IMR-90 (cell line): Measurements from ENCODE around the gene ADAMTS10. TPM values are rescaled to one million over a fixed set of nuclear protein-coding genes. Genes with fewer than 3 reads are reported as not detected.

Experiments
- ATAC-seq: fragments of 200-7000 bp; cut with Tn5 transposase; 2 replicates; pipeline ENCODE4 v1.9.1; 2020; ENCODE audit warnings: low read depth, mild to moderate bottlenecking, moderate library complexity
- BruUV-seq: library from RNA; stranded (reverse); fragments of 400-500 nt; replicated peaks from 2 replicates; lab custom pipeline; 2021; lab: Mats Ljungman, UMichigan
- CTCF ChIA-PET: fragments of 300-600 bp; formaldehyde crosslinking; extraction: SDS; loops from one replicate; lab custom pipeline; 2021; ENCODE audit warnings: antibody characterized with exemption; lab: Yijun Ruan, JAX
- POLR2A ChIA-PET: fragments of 300-600 bp; sonication (Branson Sonifier 250); formaldehyde crosslinking; loops from one replicate; lab custom pipeline; 2022; ENCODE audit warnings: antibody characterized with exemption; ENCODE audit not compliant: unreplicated experiment; lab: Charles Lee
- DNase-seq: peaks from one replicate; pipeline ENCODE4 v3.0.0; 2013
- H2AFZ ChIP-seq: replicated peaks from 2 replicates; pipeline ENCODE3; 2013; ENCODE audit warnings: low read length, mild to moderate bottlenecking; ENCODE audit not compliant: poor library complexity
- H2AK5ac ChIP-seq: 2 replicates; pipeline ENCODE4 v1.6.1; 2013; ENCODE audit warnings: low read depth, low read length, inconsistent platforms
- H2AK9ac ChIP-seq: replicated peaks from 2 replicates; pipeline ENCODE3; 2013; ENCODE audit warnings: mild to moderate bottlenecking, low read depth, low read length, moderate library complexity; ENCODE audit not compliant: poor library complexity
- H2BK120ac ChIP-seq: 2 replicates; pipeline ENCODE4 v1.6.1; 2013; ENCODE audit warnings: low read depth, low read length, inconsistent platforms
- H2BK15ac ChIP-seq: 3 replicates; pipeline ENCODE4 v1.6.1; 2013; ENCODE audit warnings: low read depth, low read length, inconsistent platforms
- H2BK20ac ChIP-seq: 2 replicates; pipeline ENCODE4 v1.6.1; 2013; ENCODE audit warnings: low read depth, mild to moderate bottlenecking, inconsistent platforms, low read length, moderate library complexity
- H2BK5ac ChIP-seq: 2 replicates; pipeline ENCODE4 v1.6.1; 2013; ENCODE audit warnings: mild to moderate bottlenecking, low read depth, low read length, inconsistent platforms; ENCODE audit not compliant: poor library complexity, severe bottlenecking
- H3K14ac ChIP-seq: replicated peaks from 2 replicates; pipeline ENCODE4 v1.6.1; 2013; ENCODE audit warnings: low read depth, low read length, inconsistent platforms
- H3K18ac ChIP-seq: 2 replicates; pipeline ENCODE4 v1.6.1; 2013; ENCODE audit warnings: low read depth, low read length, control low read depth
- H3K23ac ChIP-seq: 2 replicates; pipeline ENCODE4 v1.6.1; 2013; ENCODE audit warnings: low read depth, low read length, inconsistent platforms
- H3K27ac ChIP-seq: 2 replicates; pipeline ENCODE4 v1.5.1; 2013; ENCODE audit warnings: mild to moderate bottlenecking, control low read depth, low read length; ENCODE audit not compliant: insufficient read depth
- H3K27me3 ChIP-seq: 2 replicates; pipeline ENCODE4 v1.6.1; 2013; ENCODE audit warnings: low read length; ENCODE audit not compliant: control insufficient read depth, insufficient read depth
- H3K36me3 ChIP-seq: 2 replicates; pipeline ENCODE4 v1.6.1; 2013; ENCODE audit warnings: low read length, mixed read lengths; ENCODE audit not compliant: control insufficient read depth, insufficient read depth
- H3K4ac ChIP-seq: 2 replicates; pipeline ENCODE4 v1.6.1; 2013; ENCODE audit warnings: low read depth, low read length, inconsistent platforms
- H3K4me1 ChIP-seq: 2 replicates; pipeline ENCODE4 v1.6.1; 2013; ENCODE audit warnings: low read length, mixed read lengths; ENCODE audit not compliant: control insufficient read depth, insufficient read depth
- H3K4me2 ChIP-seq: 2 replicates; pipeline ENCODE4 v1.6.1; 2013; ENCODE audit warnings: low read depth, mild to moderate bottlenecking, control low read depth, low read length, moderate library complexity
- H3K4me3 ChIP-seq: 2 replicates; pipeline ENCODE4 v1.5.1; 2013; ENCODE audit warnings: low read depth, mild to moderate bottlenecking, control low read depth, low read length, moderate library complexity; ENCODE audit not compliant: insufficient read depth
- H3K56ac ChIP-seq: 2 replicates; pipeline ENCODE4 v1.6.1; 2013; ENCODE audit warnings: low read length, inconsistent platforms; ENCODE audit not compliant: insufficient read depth; ENCODE audit errors: extremely low read depth
- H3K79me1 ChIP-seq, 2 experiments: 2 replicates each; pipeline ENCODE4 v1.6.1; 2013; ENCODE audit warnings: low read length in 2 of 2, inconsistent platforms in 1 of 2, low read depth in 1 of 2
- H3K9ac ChIP-seq: 2 replicates; pipeline ENCODE4 v1.6.1; 2013; ENCODE audit warnings: low read depth, low read length, control low read depth
- H3K9me1 ChIP-seq: 2 replicates; pipeline ENCODE4 v1.6.1; 2013; ENCODE audit warnings: low read length, inconsistent platforms; ENCODE audit not compliant: insufficient read depth
- H3K9me3 ChIP-seq: 2 replicates; pipeline ENCODE4 v1.6.1; 2013; ENCODE audit warnings: low read length; ENCODE audit not compliant: control insufficient read depth, insufficient read depth
- H4K20me1 ChIP-seq: 2 replicates; pipeline ENCODE4 v1.6.1; 2013; ENCODE audit warnings: low read length, inconsistent platforms; ENCODE audit not compliant: insufficient read depth
- H4K5ac ChIP-seq: 2 replicates; pipeline ENCODE4 v1.6.1; 2013; ENCODE audit warnings: mild to moderate bottlenecking, low read depth, low read length, control low read depth
- H4K8ac ChIP-seq, 2 experiments: 2 replicates each; pipeline ENCODE4 v1.6.1; 2013; ENCODE audit warnings: low read depth in 2 of 2, low read length in 2 of 2, control low read depth in 1 of 2, inconsistent platforms in 1 of 2
- H4K91ac ChIP-seq: 2 replicates; pipeline ENCODE4 v1.6.1; 2013; ENCODE audit warnings: low read depth, low read length, inconsistent platforms; ENCODE audit not compliant: insufficient read depth
- BHLHE40 ChIP-seq: fragments of 150-350 bp; IDR thresholded peaks from 2 replicates; pipeline ENCODE4 v1.6.1; 2016; ENCODE audit warnings: mild to moderate bottlenecking, low read depth, low read length
- CEBPB ChIP-seq: IDR thresholded peaks from 2 replicates; pipeline ENCODE4 v1.6.1; 2012; ENCODE audit warnings: low read depth, low read length, improper control_type of control experiment
- FOS ChIP-seq: fragments of 150-350 bp; IDR thresholded peaks from 2 replicates; pipeline ENCODE4 v1.6.1; 2016; ENCODE audit warnings: low read depth, low read length
- MAFK ChIP-seq: IDR thresholded peaks from 2 replicates; pipeline ENCODE4 v1.6.1; 2012; ENCODE audit warnings: low read depth, low read length, improper control_type of control experiment
- MAZ ChIP-seq: IDR thresholded peaks from 2 replicates; pipeline ENCODE4 v1.6.1; 2012; ENCODE audit warnings: low read depth, mild to moderate bottlenecking, low read length, improper control_type of control experiment, moderate library complexity, borderline replicate concordance
- NFE2L2 ChIP-seq: fragments of 150-350 bp; IDR thresholded peaks from 2 replicates; pipeline ENCODE4 v1.6.1; 2016; ENCODE audit warnings: low read depth, mild to moderate bottlenecking, low read length
- POLR2A ChIP-seq: IDR thresholded peaks from 2 replicates; pipeline ENCODE4 v1.6.1; 2012; ENCODE audit warnings: mild to moderate bottlenecking, low read depth, low read length
- RCOR1 ChIP-seq: IDR thresholded peaks from 2 replicates; pipeline ENCODE4 v1.6.1; 2012; ENCODE audit warnings: mild to moderate bottlenecking, low read length, improper control_type of control experiment; ENCODE audit not compliant: insufficient replicate concordance
- RFX5 ChIP-seq: IDR thresholded peaks from 2 replicates; pipeline ENCODE4 v1.8.0; 2012; ENCODE audit warnings: low read depth, mild to moderate bottlenecking, low read length, moderate library complexity
- SMC3 ChIP-seq: fragments of 150-350 bp; IDR thresholded peaks from 2 replicates; pipeline ENCODE4 v1.6.1; 2016; ENCODE audit warnings: low read depth, mild to moderate bottlenecking, antibody characterized with exemption, low read length, moderate library complexity
- USF2 ChIP-seq: fragments of 150-350 bp; IDR thresholded peaks from 2 replicates; pipeline ENCODE4 v1.6.1; 2017; ENCODE audit warnings: mild to moderate bottlenecking, antibody characterized with exemption, low read length, low read depth
- WGBS, 2 experiments: methylation state at CpG; one replicate each; pipeline versions ENCODE4 v1.1.5 to v1.1.7; 2013; ENCODE audit warnings: missing lambda C conversion rate in 2 of 2; ENCODE audit not compliant: insufficient read length in 1 of 2; ENCODE audit errors: extremely low coverage in 2 of 2; 5-methylcytosine and 5-hydroxymethylcytosine counted together
- dilution Hi-C: fragments of 300-500 bp; cut with HindIII; formaldehyde crosslinking; loops from one replicate; pipeline ENCODE4 v1.14.3; 2018; ENCODE audit warnings: low sequenced_read_pairs; ENCODE audit not compliant: unreplicated experiment
- in situ Hi-C: fragments of 300-500 bp; cut with MboI; formaldehyde crosslinking; loops from 3 replicates; pipeline ENCODE4 v1.14.3; 2019; ENCODE audit warnings: low sequenced_read_pairs, inconsistent platforms, mixed read lengths
- intact Hi-C: fragments of 100-400 bp; cut with micrococcal nuclease; formaldehyde crosslinking; loops from 2 replicates; pipeline ENCODE4 v1.10.0; 2022
- polyA plus RNA-seq, 3 experiments: library from polyadenylated mRNA; depleted of rRNA; stranded (reverse); fragments of >200 nt; gene quantifications; 2 replicates each; pipeline ENCODE4 v1.2.3, GENCODE V29; 2012; ENCODE audit warnings: low replicate concordance in 1 of 3
- total RNA-seq: library from RNA; depleted of rRNA; stranded (reverse); fragments of >200 nt; gene quantifications from 2 replicates; pipeline ENCODE4 v1.2.3, GENCODE V29; 2012
- TF ChIP-seq, protein P1 (sequence below): fragments of 150-350 bp; IDR thresholded peaks from 2 replicates; pipeline ENCODE4 v1.6.1; 2016; ENCODE audit warnings: low read depth, mild to moderate bottlenecking, low read length, moderate library complexity, borderline replicate concordance
- TF ChIP-seq, protein P2 (sequence below): conservative IDR thresholded peaks from 2 replicates; pipeline ENCODE4 v1.5.1; 2012; ENCODE audit warnings: mild to moderate bottlenecking, low read depth, low read length, improper control_type of control experiment

Gene ADAMTS10
- total and polyA plus RNA-seq, 2 of the 4 experiments (the other 2 are of a cell fraction), result 3.4 to 11.5 TPM

- Histone ChIP-seq H3K4me1 (peaks cover 2% of the 10 kb centered on the region; the same call in 1 of the 2 replicates), H4K8ac (no peak overlapping the region), H4K20me1 (no peaks in the 10 kb centered on the region), H3K27ac (no peak overlapping the region), H4K5ac (no peak overlapping the region), H3K4me3 (no peak overlapping the region), H2AK5ac (no peak overlapping the region), H3K27me3 (no peaks in the 10 kb centered on the region), H2AK9ac (no peak overlapping the region), H3K79me1 (peaks cover 0 to 9% of the 10 kb centered on the region in 2 experiments; a peak in 1 of 4 replicates), H3K23ac (no peak overlapping the region), H3K9me1 (peaks cover 3% of the 10 kb centered on the region; the same call in 1 of the 2 replicates), H3K4ac (no peak overlapping the region), H2BK20ac (no peak overlapping the region), H3K14ac (no peak overlapping the region), H4K91ac (no peak overlapping the region), H3K4me2 (no peak overlapping the region), H2BK120ac (no peak overlapping the region), H3K56ac (no peak overlapping the region), H2BK15ac (no peak overlapping the region), H3K36me3 (peaks cover 1% of the 10 kb centered on the region; the same call in 1 of the 2 replicates), H3K18ac (no peak overlapping the region), H3K9me3 (no peaks in the 10 kb centered on the region), H3K9ac (no peak overlapping the region), H2BK5ac (no peak overlapping the region), H2AFZ (no peak overlapping the region)
- no TSS peak for BruUV-seq
- TF ChIP-seq RFX5, result no peak
- TF ChIP-seq MAZ, result no peak
- no peak for TF ChIP-seq RCOR1
- no peak for TF ChIP-seq BHLHE40
- no peak for TF ChIP-seq USF2
- TF ChIP-seq, protein P1, sequence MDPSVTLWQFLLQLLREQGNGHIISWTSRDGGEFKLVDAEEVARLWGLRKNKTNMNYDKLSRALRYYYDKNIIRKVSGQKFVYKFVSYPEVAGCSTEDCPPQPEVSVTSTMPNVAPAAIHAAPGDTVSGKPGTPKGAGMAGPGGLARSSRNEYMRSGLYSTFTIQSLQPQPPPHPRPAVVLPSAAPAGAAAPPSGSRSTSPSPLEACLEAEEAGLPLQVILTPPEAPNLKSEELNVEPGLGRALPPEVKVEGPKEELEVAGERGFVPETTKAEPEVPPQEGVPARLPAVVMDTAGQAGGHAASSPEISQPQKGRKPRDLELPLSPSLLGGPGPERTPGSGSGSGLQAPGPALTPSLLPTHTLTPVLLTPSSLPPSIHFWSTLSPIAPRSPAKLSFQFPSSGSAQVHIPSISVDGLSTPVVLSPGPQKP, result no peak
- no peak for TF ChIP-seq MAFK
- TF ChIP-seq, protein P2, sequence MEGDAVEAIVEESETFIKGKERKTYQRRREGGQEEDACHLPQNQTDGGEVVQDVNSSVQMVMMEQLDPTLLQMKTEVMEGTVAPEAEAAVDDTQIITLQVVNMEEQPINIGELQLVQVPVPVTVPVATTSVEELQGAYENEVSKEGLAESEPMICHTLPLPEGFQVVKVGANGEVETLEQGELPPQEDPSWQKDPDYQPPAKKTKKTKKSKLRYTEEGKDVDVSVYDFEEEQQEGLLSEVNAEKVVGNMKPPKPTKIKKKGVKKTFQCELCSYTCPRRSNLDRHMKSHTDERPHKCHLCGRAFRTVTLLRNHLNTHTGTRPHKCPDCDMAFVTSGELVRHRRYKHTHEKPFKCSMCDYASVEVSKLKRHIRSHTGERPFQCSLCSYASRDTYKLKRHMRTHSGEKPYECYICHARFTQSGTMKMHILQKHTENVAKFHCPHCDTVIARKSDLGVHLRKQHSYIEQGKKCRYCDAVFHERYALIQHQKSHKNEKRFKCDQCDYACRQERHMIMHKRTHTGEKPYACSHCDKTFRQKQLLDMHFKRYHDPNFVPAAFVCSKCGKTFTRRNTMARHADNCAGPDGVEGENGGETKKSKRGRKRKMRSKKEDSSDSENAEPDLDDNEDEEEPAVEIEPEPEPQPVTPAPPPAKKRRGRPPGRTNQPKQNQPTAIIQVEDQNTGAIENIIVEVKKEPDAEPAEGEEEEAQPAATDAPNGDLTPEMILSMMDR, result no peak
- no peak for TF ChIP-seq NFE2L2
- no peak for TF ChIP-seq POLR2A
- TF ChIP-seq SMC3, result no peak
- TF ChIP-seq CEBPB, result no peak
- TF ChIP-seq FOS, result no peak
- intact Hi-C loops, result no loop called here
- ChIA-PET POLR2A (no interaction called here), CTCF (no interaction called here)
- 80% methylated on average over 8 of the region's 22 CpGs; no CpG with 5 or more reads in 1 of the 2 experiments for WGBS, 2 experiments
- in situ Hi-C loops, result no loop called here
- no peak for ATAC-seq
- dilution Hi-C loops, result no loop called here
- DNase-seq, result no peak
Measured at GRCh38 chr19:8536282-8536681, 74.2 kb downstream of the ADAMTS10 start.
